ENCODE measurements around the gene ZNF619. TPM values are rescaled to one million over a fixed set of nuclear protein-coding genes. Genes with fewer than 3 reads are reported as not detected.
"Not testable (repeated sequence)": the region's sequence is repeated elsewhere in the genome, so short reads cannot be mapped to it uniquely, and the experiment has no call there.

The ZNF619 gene
- total RNA-seq, 2 experiments from 2014 or later: 6.7 to 8.5 TPM

GRCh38 chr3:40455328-40455727 is 21.6 kb upstream of the ZNF619 start:
- ATAC-seq: no peak
- DNase-seq: no peak
- Mint-ChIP-seq H3K27me3 (ENCODE audit: low read depth) (no peaks in the 10 kb centered on the region), H3K9me3 (ENCODE audit: insufficient read depth) (no peaks in the 10 kb centered on the region), H3K27ac (no peak overlapping the region), H3K4me1 (ENCODE audit: low read depth) (peaks cover 65% of the 10 kb centered on the region), H3K36me3 (ENCODE audit: low read depth) (peaks cover 23% of the 10 kb centered on the region), H3K4me3 (peak overlapping the region; percentile 82)
- ChIA-PET POLR2A (interaction anchor here (2.2 kb wide), 1 partner anchor 70 kb away, joined by 5 read pairs; the partner anchor contains the start of gene ZNF621), CTCF (no interaction called here)

GRCh38 chr3:40456279-40456939 is 20.5 kb upstream of the ZNF619 start:
- POLR2A ChIA-PET: interaction anchor here (0.7 to 2.1 kb wide), 12 partner anchors 13 to 743 kb away, joined by 3 to 17 read pairs (median 4); partner anchors contain the start of genes CTNNB1, ZNF619, ZNF620 and ZNF621
- Mint-ChIP-seq H3K36me3 (ENCODE audit: low read depth) (peaks cover 29% of the 10 kb centered on the region), H3K27me3 (ENCODE audit: low read depth) (no peaks in the 10 kb centered on the region), H3K4me3 (peak overlapping the region; percentile 82), H3K4me1 (ENCODE audit: low read depth) (peaks cover 70% of the 10 kb centered on the region), H3K27ac (peak overlapping the region; percentile 84), H3K9me3 (ENCODE audit: insufficient read depth) (no peaks in the 10 kb centered on the region)
- ATAC-seq (no peak), DNase-seq (no peak)
- CTCF ChIA-PET: interaction anchor here (0.9 to 1.4 kb wide), 2 partner anchors 21 to 69 kb away, joined by 3 read pairs; no protein-coding TSS in a partner anchor

- DNase-seq: peak; percentile 97
- Mint-ChIP-seq H3K9me3 (ENCODE audit: insufficient read depth) (no peaks in the 10 kb centered on the region), H3K27me3 (ENCODE audit: low read depth) (no peaks in the 10 kb centered on the region), H3K4me3 (peak within 1 kb of the TSS; percentile 82), H3K4me1 (ENCODE audit: low read depth) (peaks cover 67% of the 10 kb centered on the region), H3K36me3 (ENCODE audit: low read depth) (peaks cover 36% of the 10 kb centered on the region), H3K27ac (peak within 1 kb of the TSS; percentile 94)
- ATAC-seq: peak; percentile 76
- ChIA-PET CTCF (interaction anchor here (0.9 to 1.4 kb wide), 2 partner anchors 21 to 69 kb away, joined by 3 read pairs; no protein-coding TSS in a partner anchor), POLR2A (interaction anchor here (0.7 to 2.1 kb wide), 13 partner anchors 13 to 742 kb away, joined by 3 to 17 read pairs (median 4); partner anchors contain the start of genes CTNNB1, ZNF619, ZNF620 and ZNF621)
These were observed 19.7 kb upstream of the ZNF619 start, which contains the start of gene RPL14 for GRCh38 chr3:40456940-40457823. Gene RPL14 (plus strand): TSS chr3:40457339. CDS start chr3:40457472, 133 bp downstream.

DNA sequence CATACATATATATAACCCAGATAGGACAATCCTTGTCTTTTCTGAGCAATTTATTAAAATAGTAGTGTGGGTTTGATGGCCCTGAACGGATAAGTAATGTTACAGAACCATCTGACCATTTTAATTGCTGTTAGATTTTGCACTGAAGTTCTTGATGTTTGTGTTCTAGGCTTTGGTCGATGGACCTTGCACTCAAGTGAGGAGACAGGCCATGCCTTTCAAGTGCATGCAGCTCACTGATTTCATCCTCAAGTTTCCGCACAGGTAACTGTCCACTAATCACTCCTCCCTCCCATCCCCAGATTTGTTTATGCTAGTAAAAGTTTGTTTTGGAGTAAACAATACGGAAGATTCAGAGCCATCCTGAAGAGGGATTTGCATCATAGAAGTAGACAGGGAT is 18.4 kb upstream of the ZNF619 start:
- H3K4me3 Mint-ChIP-seq: peak overlapping the region; percentile 82
- POLR2A ChIA-PET: interaction anchor here (2.0 to 2.1 kb wide), 2 partner anchors 19 to 47 kb away, joined by 7 to 17 read pairs; partner anchors contain the start of genes ZNF619 and ZNF620
- H3K27ac Mint-ChIP-seq: peak overlapping the region; percentile 94
- peaks cover 66% of the 10 kb centered on the region for H3K4me1 Mint-ChIP-seq (ENCODE audit: low read depth)
- no peaks in the 10 kb centered on the region for H3K9me3 Mint-ChIP-seq (ENCODE audit: insufficient read depth)
- ATAC-seq (no peak), DNase-seq (no peak)
- no peaks in the 10 kb centered on the region for H3K27me3 Mint-ChIP-seq (ENCODE audit: low read depth)
- CTCF ChIA-PET: no interaction called here
- H3K36me3 Mint-ChIP-seq (ENCODE audit: low read depth): peaks cover 45% of the 10 kb centered on the region

DNA sequence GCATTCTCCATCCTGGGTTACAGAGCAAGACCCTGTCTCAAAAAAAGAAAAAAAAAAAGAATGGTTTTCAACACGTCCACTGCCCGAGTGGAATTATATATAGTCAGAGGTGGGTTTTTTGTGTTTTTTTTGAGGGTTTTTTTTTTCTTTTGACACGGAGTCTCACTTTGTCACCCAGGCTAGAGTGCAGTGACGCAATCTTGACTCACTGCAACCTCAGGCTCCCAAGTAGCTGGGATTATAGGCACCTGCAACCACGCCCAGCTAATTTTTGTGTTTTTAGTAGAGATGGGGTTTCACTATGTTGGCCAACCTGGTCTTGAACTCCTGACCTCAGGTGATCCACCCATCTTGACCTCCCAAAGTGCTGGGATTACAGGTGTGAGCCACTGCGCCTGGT is 16.4 kb upstream of the ZNF619 start:
- ATAC-seq; DNase-seq; H3K27me3 Mint-ChIP-seq (ENCODE audit: low read depth); H3K27ac Mint-ChIP-seq; H3K9me3 Mint-ChIP-seq (ENCODE audit: insufficient read depth); CTCF ChIA-PET: not testable (repeated sequence)
- POLR2A ChIA-PET: interaction anchor here (0.9 kb wide), 1 partner anchor 17 kb away, joined by 3 read pairs; the partner anchor contains the start of gene ZNF619
- peaks cover 71% of the 10 kb centered on the region for H3K4me1 Mint-ChIP-seq (ENCODE audit: low read depth)
- H3K36me3 Mint-ChIP-seq (ENCODE audit: low read depth): peaks cover 63% of the 10 kb centered on the region
- peak overlapping the region; percentile 22 for H3K4me3 Mint-ChIP-seq

GRCh38 chr3:40461161-40461560 is 15.8 kb upstream of the ZNF619 start:
- ATAC-seq (no peak), DNase-seq (no peak)
- peak overlapping the region; percentile 43 for H3K27ac Mint-ChIP-seq
- peaks cover 65% of the 10 kb centered on the region for H3K4me1 Mint-ChIP-seq (ENCODE audit: low read depth)
- H3K4me3 Mint-ChIP-seq: no peak overlapping the region
- ChIA-PET POLR2A (interaction anchor here (0.7 kb wide), 1 partner anchor 8 kb away, joined by 5 read pairs; no protein-coding TSS in a partner anchor), CTCF (no interaction called here)
- no peaks in the 10 kb centered on the region for H3K9me3 Mint-ChIP-seq (ENCODE audit: insufficient read depth)
- H3K36me3 Mint-ChIP-seq (ENCODE audit: low read depth): peaks cover 69% of the 10 kb centered on the region
- no peaks in the 10 kb centered on the region for H3K27me3 Mint-ChIP-seq (ENCODE audit: low read depth)

- peaks cover 60% of the 10 kb centered on the region for H3K4me1 Mint-ChIP-seq (ENCODE audit: low read depth)
- H3K9me3 Mint-ChIP-seq (ENCODE audit: insufficient read depth); POLR2A ChIA-PET: not testable (repeated sequence)
These were observed 14.1 kb upstream of the ZNF619 start for GRCh38 chr3:40462838-40463237.

DNA sequence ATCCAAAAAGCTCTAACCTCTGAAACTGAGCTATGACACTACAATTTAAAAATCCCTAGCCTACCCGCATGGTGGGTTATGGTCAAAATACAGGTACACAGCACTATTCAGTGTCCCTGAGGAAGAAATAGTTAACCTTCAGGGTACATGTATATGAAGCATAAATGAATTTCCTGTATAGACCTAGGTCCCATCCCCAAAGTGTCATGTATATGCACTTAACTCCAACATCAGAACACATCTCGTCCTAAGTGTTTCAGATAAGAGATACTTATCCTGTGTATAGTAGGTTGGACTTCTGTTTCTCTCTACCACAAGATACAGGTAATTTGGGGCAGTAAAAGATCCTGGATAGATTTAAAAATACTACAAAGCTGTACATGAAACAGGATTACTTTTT is 13.3 kb upstream of the ZNF619 start:
- no peak for DNase-seq
- POLR2A ChIA-PET: interaction anchor here (1.8 kb wide), 1 partner anchor 10 kb away, joined by 8 read pairs; no protein-coding TSS in a partner anchor
- H3K36me3 Mint-ChIP-seq (ENCODE audit: low read depth): peaks cover 78% of the 10 kb centered on the region
- H3K9me3 Mint-ChIP-seq (ENCODE audit: insufficient read depth): no peaks in the 10 kb centered on the region
- H3K4me1 Mint-ChIP-seq (ENCODE audit: low read depth): peaks cover 53% of the 10 kb centered on the region
- CTCF ChIA-PET: no interaction called here
- H3K4me3 Mint-ChIP-seq: no peak overlapping the region
- no peaks in the 10 kb centered on the region for H3K27me3 Mint-ChIP-seq (ENCODE audit: low read depth)
- ATAC-seq: peak; percentile 6
- peak overlapping the region; percentile 60 for H3K27ac Mint-ChIP-seq

More at GRCh38 chr3:40462838-40463237, 14.1 kb upstream of the ZNF619 start:
- DNase-seq; ATAC-seq; H3K4me3 Mint-ChIP-seq; H3K27ac Mint-ChIP-seq; H3K27me3 Mint-ChIP-seq (ENCODE audit: low read depth); CTCF ChIA-PET: not testable (repeated sequence)
- peaks cover 80% of the 10 kb centered on the region for H3K36me3 Mint-ChIP-seq (ENCODE audit: low read depth)

DNA sequence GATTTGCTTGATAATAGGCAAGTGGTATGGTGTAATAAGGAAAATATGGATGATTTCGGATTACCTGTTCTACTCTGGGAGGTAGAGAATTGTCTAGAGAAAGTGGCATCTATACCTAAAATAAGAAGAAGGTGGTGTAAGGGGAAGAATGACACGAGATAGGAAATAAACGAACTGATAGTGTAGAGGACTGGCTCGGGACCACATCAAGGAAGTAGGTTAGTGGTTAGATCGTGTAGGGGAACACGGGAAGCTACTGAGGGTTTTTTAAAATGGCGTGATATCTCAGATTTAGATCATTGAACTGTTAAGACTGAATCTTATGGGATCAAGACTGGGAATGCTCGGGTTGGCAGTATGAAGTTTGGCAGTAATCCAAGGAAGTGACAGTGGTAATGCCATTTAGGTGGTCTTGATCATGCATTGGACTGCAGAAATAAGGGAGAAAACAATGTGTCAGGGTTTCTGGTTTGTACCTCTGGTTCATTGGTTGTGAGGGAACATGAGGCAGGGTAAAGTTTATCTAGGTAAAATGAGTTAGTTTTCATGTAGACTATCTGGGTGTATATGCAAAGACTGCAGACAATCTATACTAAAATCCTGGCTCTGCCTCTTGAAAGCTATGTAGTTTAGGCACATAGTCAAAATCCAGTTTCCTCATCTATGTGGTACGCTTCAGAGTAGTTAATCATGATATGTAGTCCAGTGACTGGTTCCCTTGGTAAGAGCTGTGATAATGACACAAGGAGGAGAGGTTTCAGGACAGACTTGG is 12.4 kb upstream of the ZNF619 start:
- Mint-ChIP-seq H3K27me3 (ENCODE audit: low read depth) (no peaks in the 10 kb centered on the region), H3K36me3 (ENCODE audit: low read depth) (peaks cover 69% of the 10 kb centered on the region), H3K4me1 (ENCODE audit: low read depth) (peaks cover 44% of the 10 kb centered on the region), H3K27ac (peak overlapping the region; percentile 81), H3K9me3 (ENCODE audit: insufficient read depth) (no peaks in the 10 kb centered on the region), H3K4me3 (peak overlapping the region; percentile 20)
- ATAC-seq (peak; percentile 88), DNase-seq (peak; percentile 73)
- ChIA-PET POLR2A (interaction anchor here (0.8 to 1.8 kb wide), 3 partner anchors 8 to 13 kb away, joined by 3 to 8 read pairs (median 4); no protein-coding TSS in a partner anchor), CTCF (interaction anchor here (1.3 kb wide), 3 partner anchors 61 to 156 kb away, joined by 3 read pairs; partner anchors contain the start of genes EIF1B and ZNF621)

DNA sequence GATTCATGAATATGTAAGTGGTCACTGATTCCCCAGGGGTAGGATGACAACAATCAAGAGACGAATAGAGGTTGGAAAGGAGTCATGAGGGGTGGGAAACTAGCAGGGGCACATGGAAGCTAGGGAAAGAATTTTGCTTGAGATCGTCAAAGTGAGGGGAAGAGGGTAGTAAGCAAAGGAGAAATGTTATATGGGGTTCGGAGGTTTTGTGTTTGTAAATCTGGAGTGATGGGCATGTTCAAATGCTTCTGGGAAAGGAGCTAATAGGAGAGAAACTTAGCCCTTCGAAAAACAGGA is 11.9 kb upstream of the ZNF619 start:
- no peaks in the 10 kb centered on the region for H3K9me3 Mint-ChIP-seq (ENCODE audit: insufficient read depth)
- H3K27ac Mint-ChIP-seq: peak overlapping the region; percentile 41
- peaks cover 41% of the 10 kb centered on the region for H3K4me1 Mint-ChIP-seq (ENCODE audit: low read depth)
- H3K36me3 Mint-ChIP-seq (ENCODE audit: low read depth): peaks cover 68% of the 10 kb centered on the region
- POLR2A ChIA-PET: interaction anchor here (0.7 kb wide), 1 partner anchor 12 kb away, joined by 3 read pairs; no protein-coding TSS in a partner anchor
- CTCF ChIA-PET: interaction anchor here (1.3 kb wide), 3 partner anchors 60 to 156 kb away, joined by 3 read pairs; partner anchors contain the start of genes EIF1B and ZNF621
- ATAC-seq (no peak), DNase-seq (no peak)
- no peaks in the 10 kb centered on the region for H3K27me3 Mint-ChIP-seq (ENCODE audit: low read depth)
- no peak overlapping the region for H3K4me3 Mint-ChIP-seq

GRCh38 chr3:40465456-40465855 is 11.5 kb upstream of the ZNF619 start:
- H3K4me1 Mint-ChIP-seq (ENCODE audit: low read depth): peaks cover 37% of the 10 kb centered on the region
- no peak for DNase-seq
- peak overlapping the region; percentile 41 for H3K27ac Mint-ChIP-seq
- no peaks in the 10 kb centered on the region for H3K27me3 Mint-ChIP-seq (ENCODE audit: low read depth)
- H3K9me3 Mint-ChIP-seq (ENCODE audit: insufficient read depth): no peaks in the 10 kb centered on the region
- H3K4me3 Mint-ChIP-seq: no peak overlapping the region
- no peak for ATAC-seq
- POLR2A ChIA-PET: interaction anchor here (0.7 kb wide), 1 partner anchor 12 kb away, joined by 3 read pairs; no protein-coding TSS in a partner anchor
- CTCF ChIA-PET: interaction anchor here (1.3 kb wide), 3 partner anchors 60 to 156 kb away, joined by 3 read pairs; partner anchors contain the start of genes EIF1B and ZNF621
- H3K36me3 Mint-ChIP-seq (ENCODE audit: low read depth): peaks cover 64% of the 10 kb centered on the region

Measured in activated CD8-positive, alpha-beta T cell treated with anti-CD3 and anti-CD28 coated beads, Interleukin-2, amount 10 ng/mL, durations not matched to agents 7 days and 5 days (primary cell).